GM06990 (cell line): ENCODE data around the gene C6orf120.

Experiments
- DNase-seq: peaks from one replicate; pipeline ENCODE4 v3.0.0-alpha.2; 2011; ENCODE audit not compliant: insufficient read length; ENCODE audit errors: extremely low read depth
- H3K27me3 ChIP-seq: replicated peaks from 2 replicates; pipeline ENCODE4 v1.6.0; 2011; ENCODE audit warnings: low read length; ENCODE audit not compliant: control insufficient read depth, insufficient read depth
- H3K36me3 ChIP-seq: 2 replicates; pipeline ENCODE4 v1.5.1; 2011; ENCODE audit warnings: low read length; ENCODE audit not compliant: control insufficient read depth, insufficient read depth
- H3K4me3 ChIP-seq: replicated peaks from 2 replicates; pipeline ENCODE4 v1.5.1; 2011; ENCODE audit warnings: low read depth, mild to moderate bottlenecking, control low read depth, low read length
- CTCF ChIP-seq: IDR thresholded peaks from 2 replicates; pipeline ENCODE4 v1.5.1; 2011; ENCODE audit warnings: low read length, control low read depth, mild to moderate bottlenecking, inconsistent platforms; ENCODE audit not compliant: insufficient read depth, poor library complexity, severe bottlenecking

Gene C6orf120

GRCh38 chr6:169729961-169730360 is 28.0 kb downstream of the C6orf120 start:
- TF ChIP-seq CTCF: no peak

GRCh38 chr6:169738204-169738975 is 36.5 kb downstream of the C6orf120 start:
- H3K27me3 ChIP-seq: no peaks in the 10 kb centered on the region
- no peak for TF ChIP-seq CTCF
- no peaks in the 10 kb centered on the region for H3K36me3 ChIP-seq
- DNase-seq: no peak
- no peak overlapping the region for H3K4me3 ChIP-seq

More at GRCh38 chr6:169729961-169730360, 28.0 kb downstream of the C6orf120 start:
- Histone ChIP-seq H3K27me3 (no peaks in the 10 kb centered on the region), H3K36me3 (no peaks in the 10 kb centered on the region), H3K4me3 (no peak overlapping the region)
- no peak for DNase-seq

GRCh38 chr6:169738976-169739529 is 37.1 kb downstream of the C6orf120 start:
- no peaks in the 10 kb centered on the region for H3K36me3 ChIP-seq
- TF ChIP-seq CTCF: no peak
- H3K27me3 ChIP-seq: no peaks in the 10 kb centered on the region
- no peak for DNase-seq
- no peak overlapping the region for H3K4me3 ChIP-seq

- DNase-seq: no peak
- H3K27me3 ChIP-seq: no peaks in the 10 kb centered on the region
- no peak for TF ChIP-seq CTCF
- H3K4me3 ChIP-seq: no peak overlapping the region
- no peaks in the 10 kb centered on the region for H3K36me3 ChIP-seq
Observed at GRCh38 chr6:169741344-169741743, 39.4 kb downstream of the C6orf120 start.

GRCh38 chr6:169745405-169745804 is 43.5 kb downstream of the C6orf120 start:
- no peak for TF ChIP-seq CTCF
- no peak overlapping the region for H3K4me3 ChIP-seq
- no peaks in the 10 kb centered on the region for H3K27me3 ChIP-seq
- no peaks in the 10 kb centered on the region for H3K36me3 ChIP-seq
- no peak for DNase-seq
